Memory B cell (primary cell): ENCODE measurements around the gene OR4D9.
"Not testable (repeated sequence)": the region's sequence is repeated elsewhere in the genome, so short reads cannot be mapped to it uniquely, and the experiment has no call there.

Experiments
- ATAC-seq: fragments of 150-1000 bp; cut with Tn5 transposase; 2 replicates; pipeline ENCODE4 v1.10.0; 2021; ENCODE audit warnings: low read depth, mild to moderate bottlenecking, moderate library complexity
- DNase-seq, 2 donors: peaks; one replicate each; pipeline ENCODE4 v3.0.0; 2022; ENCODE audit warnings: low spot score in 2 of 2
- H3K27ac Mint-ChIP-seq: one replicate; pipeline ENCODE4 v1.8.0; 2022; ENCODE audit warnings: mild to moderate bottlenecking, moderate library complexity, mixed read lengths
- H3K27me3 Mint-ChIP-seq: one replicate; pipeline ENCODE4 v1.8.0; 2022; ENCODE audit warnings: mixed read lengths
- H3K36me3 Mint-ChIP-seq: one replicate; pipeline ENCODE4 v1.8.0; 2022; ENCODE audit warnings: mild to moderate bottlenecking, mixed read lengths
- H3K4me1 Mint-ChIP-seq: one replicate; pipeline ENCODE4 v1.8.0; 2022; ENCODE audit warnings: mixed read lengths
- H3K4me3 Mint-ChIP-seq: one replicate; pipeline ENCODE4 v1.8.0; 2022; ENCODE audit warnings: mild to moderate bottlenecking, moderate library complexity, mixed read lengths
- H3K9me3 Mint-ChIP-seq: one replicate; pipeline ENCODE4 v1.8.0; 2022; ENCODE audit warnings: mixed read lengths

Gene OR4D9

DNA sequence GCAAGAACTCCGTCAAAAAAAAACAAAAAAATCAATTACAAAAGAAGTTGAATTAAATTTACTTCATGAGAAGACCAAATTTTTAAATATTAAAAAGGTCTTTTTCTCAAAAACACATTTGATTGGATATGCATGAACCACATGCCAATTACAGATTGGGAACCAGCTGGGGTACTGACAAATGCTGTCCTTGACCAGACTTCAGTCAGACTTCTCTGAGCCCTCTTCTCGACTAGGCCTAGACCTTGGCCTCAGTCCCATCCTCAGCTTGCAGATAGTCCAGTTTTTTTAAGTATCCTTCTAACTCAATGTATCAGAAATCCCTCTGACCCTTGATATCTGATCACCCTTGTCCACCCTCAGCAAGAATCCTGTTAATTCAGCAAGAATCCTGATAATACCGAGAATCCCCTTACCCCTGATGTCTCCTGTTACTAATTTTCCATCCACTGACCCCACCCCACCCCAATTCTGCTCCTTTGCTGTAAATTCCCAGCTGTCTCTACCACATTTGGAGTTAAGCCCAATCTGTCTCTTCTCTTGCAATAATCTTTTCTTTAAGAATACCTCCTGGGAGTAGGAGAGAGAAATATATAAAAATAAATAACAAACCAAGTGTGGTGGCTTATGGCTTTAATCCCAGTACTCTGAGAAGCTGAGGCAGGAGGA is 30.9 kb downstream of the OR4D9 start:
- ATAC-seq (no peak), DNase-seq (no peak)
- H3K36me3 Mint-ChIP-seq, result no peaks in the 10 kb centered on the region
- H3K9me3 Mint-ChIP-seq, result no peaks in the 10 kb centered on the region
- H3K27ac Mint-ChIP-seq, result no peak overlapping the region
- peaks cover 2% of the 10 kb centered on the region for H3K27me3 Mint-ChIP-seq
- no peaks in the 10 kb centered on the region for H3K4me1 Mint-ChIP-seq
- no peak overlapping the region for H3K4me3 Mint-ChIP-seq

DNA sequence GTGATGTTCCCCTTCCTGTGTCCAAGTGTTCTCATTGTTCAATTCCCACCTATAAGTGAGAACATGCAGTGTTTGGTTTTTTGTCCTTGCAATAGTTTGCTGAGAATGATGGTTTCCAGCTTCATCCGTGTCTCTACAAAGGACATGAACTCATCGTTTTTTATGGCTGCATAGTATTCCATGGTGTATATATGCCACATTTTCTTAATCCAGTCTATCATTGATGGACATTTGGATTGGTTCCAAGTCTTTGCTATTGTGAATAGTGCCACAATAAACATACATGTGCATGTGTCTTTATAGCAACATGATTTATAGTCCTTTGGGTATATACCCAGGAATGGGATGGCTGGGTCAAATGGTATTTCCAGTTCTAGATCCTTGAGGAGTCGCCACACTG is 32.4 kb downstream of the OR4D9 start:
- H3K4me3 Mint-ChIP-seq, H3K9me3 Mint-ChIP-seq, H3K27ac Mint-ChIP-seq, H3K27me3 Mint-ChIP-seq, H3K36me3 Mint-ChIP-seq, DNase-seq, ATAC-seq, H3K4me1 Mint-ChIP-seq: not testable (repeated sequence)

- DNase-seq (no peak), ATAC-seq (no peak)
- Mint-ChIP-seq H3K4me1 (peaks cover 4% of the 10 kb centered on the region), H3K27me3 (peaks cover 4% of the 10 kb centered on the region), H3K27ac (no peak overlapping the region), H3K4me3 (no peak overlapping the region), H3K36me3 (no peaks in the 10 kb centered on the region), H3K9me3 (no peaks in the 10 kb centered on the region)
Measured at GRCh38 chr11:59544869-59545178, 33.5 kb downstream of the OR4D9 start.

DNA sequence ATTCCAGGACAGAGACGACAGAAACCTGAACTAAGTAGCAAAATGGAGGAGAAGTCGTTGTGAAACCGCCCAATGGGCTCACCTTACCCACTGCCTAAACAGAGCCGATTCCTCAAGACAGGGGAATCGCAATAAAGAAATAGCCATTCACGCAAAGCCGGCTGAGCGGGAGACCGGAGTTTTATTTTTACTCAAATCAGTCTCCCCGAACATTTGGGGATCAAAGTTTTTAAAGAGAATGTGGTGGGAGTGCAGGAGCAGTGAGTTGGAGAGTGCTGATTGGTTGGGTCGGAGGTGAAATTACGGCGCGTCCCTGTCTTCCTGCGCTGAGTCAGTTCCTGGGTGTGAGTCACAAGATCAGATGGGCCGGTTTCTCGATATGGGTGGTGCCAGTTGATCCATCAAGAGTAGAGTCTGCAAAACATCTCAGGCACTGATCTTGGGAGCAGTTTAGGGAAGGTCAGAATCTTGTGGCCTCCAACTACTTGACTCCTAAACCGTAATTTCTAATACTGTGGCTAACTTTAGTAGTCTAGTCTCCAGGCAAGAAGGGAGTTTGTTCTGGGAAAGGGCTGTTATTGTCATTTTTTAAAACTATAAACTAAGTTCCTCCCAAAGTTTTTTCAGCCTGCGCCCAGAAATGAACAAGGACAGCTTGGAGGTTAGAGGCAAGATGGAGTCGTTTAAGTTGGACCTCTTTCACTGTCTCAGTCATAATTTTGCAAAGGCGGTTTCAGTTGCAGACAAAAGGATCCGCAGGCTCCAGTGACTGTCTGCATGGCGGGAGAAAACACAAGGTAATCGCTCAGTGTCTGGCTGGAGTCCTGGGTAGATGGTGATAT is 34.1 kb downstream of the OR4D9 start:
- Mint-ChIP-seq H3K27me3 (peaks cover 4% of the 10 kb centered on the region), H3K4me1 (peaks cover 4% of the 10 kb centered on the region), H3K4me3 (no peak overlapping the region), H3K9me3 (no peaks in the 10 kb centered on the region), H3K27ac (no peak overlapping the region), H3K36me3 (no peaks in the 10 kb centered on the region)
- DNase-seq, result no peak
- no peak for ATAC-seq

GRCh38 chr11:59547605-59548308 is 36.4 kb downstream of the OR4D9 start:
- peaks cover 13% of the 10 kb centered on the region for H3K4me1 Mint-ChIP-seq
- not testable (repeated sequence) for H3K27me3 Mint-ChIP-seq, ATAC-seq, H3K27ac Mint-ChIP-seq, H3K9me3 Mint-ChIP-seq, H3K36me3 Mint-ChIP-seq, H3K4me3 Mint-ChIP-seq, DNase-seq

GRCh38 chr11:59548309-59548656 is 36.9 kb downstream of the OR4D9 start:
- no peak for DNase-seq
- ATAC-seq, result no peak
- Mint-ChIP-seq H3K36me3 (no peaks in the 10 kb centered on the region), H3K4me1 (peaks cover 13% of the 10 kb centered on the region), H3K27ac (no peak overlapping the region), H3K4me3 (no peak overlapping the region), H3K27me3 (peaks cover 4% of the 10 kb centered on the region), H3K9me3 (no peaks in the 10 kb centered on the region)

- ATAC-seq (peak; percentile 91), DNase-seq (peak; percentile 77 to 83)
- H3K4me3 Mint-ChIP-seq, result peak overlapping the region; percentile 89
- peak overlapping the region; percentile 98 for H3K27ac Mint-ChIP-seq
- H3K4me1 Mint-ChIP-seq, result peaks cover 13% of the 10 kb centered on the region
- no peaks in the 10 kb centered on the region for H3K9me3 Mint-ChIP-seq
- peaks cover 2% of the 10 kb centered on the region for H3K27me3 Mint-ChIP-seq
- no peaks in the 10 kb centered on the region for H3K36me3 Mint-ChIP-seq
Measured at GRCh38 chr11:59550368-59550841, 39.1 kb downstream of the OR4D9 start.

- Mint-ChIP-seq H3K36me3 (no peaks in the 10 kb centered on the region), H3K4me3 (peak overlapping the region; percentile 89), H3K4me1 (peaks cover 17% of the 10 kb centered on the region), H3K9me3 (no peaks in the 10 kb centered on the region), H3K27me3 (peaks cover 3% of the 10 kb centered on the region), H3K27ac (peak overlapping the region; percentile 98)
- DNase-seq (peak; percentile 68 to 74), ATAC-seq (peak; percentile 41)
Measured at GRCh38 chr11:59550842-59551658, 39.7 kb downstream of the OR4D9 start.

GRCh38 chr11:59551659-59552521 is 40.6 kb downstream of the OR4D9 start:
- DNase-seq, result no peak
- peaks cover 4% of the 10 kb centered on the region for H3K27me3 Mint-ChIP-seq
- peak overlapping the region; percentile 37 for H3K4me3 Mint-ChIP-seq
- peak overlapping the region; percentile 20 for H3K27ac Mint-ChIP-seq
- H3K36me3 Mint-ChIP-seq, result no peaks in the 10 kb centered on the region
- no peak for ATAC-seq
- H3K9me3 Mint-ChIP-seq, result no peaks in the 10 kb centered on the region
- peaks cover 21% of the 10 kb centered on the region for H3K4me1 Mint-ChIP-seq

DNA sequence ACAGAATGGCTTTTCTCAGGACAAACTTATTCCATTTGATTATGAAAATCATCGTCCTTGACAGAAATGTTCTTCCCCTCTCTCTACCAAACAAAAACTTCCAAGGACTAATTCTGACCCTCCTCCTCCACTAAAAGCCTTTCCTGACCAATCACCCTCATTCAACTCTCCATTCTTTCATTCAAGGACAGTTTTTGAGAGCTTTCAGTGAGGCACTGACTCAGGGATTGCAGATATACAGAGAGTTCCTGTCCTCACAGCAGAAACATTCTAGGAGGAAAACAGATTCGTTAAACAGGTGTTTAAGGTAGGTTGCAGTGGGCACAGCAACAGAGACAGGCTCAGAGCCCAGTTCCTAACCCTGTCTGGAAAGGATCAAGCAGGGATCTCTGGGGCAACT is 41.5 kb downstream of the OR4D9 start:
- Mint-ChIP-seq H3K4me1 (peaks cover 26% of the 10 kb centered on the region), H3K4me3 (no peak overlapping the region), H3K27me3 (peaks cover 3% of the 10 kb centered on the region), H3K27ac (no peak overlapping the region), H3K36me3 (no peaks in the 10 kb centered on the region), H3K9me3 (no peaks in the 10 kb centered on the region)
- ATAC-seq (no peak), DNase-seq (no peak)

GRCh38 chr11:59553323-59553722 is 42.0 kb downstream of the OR4D9 start:
- peaks cover 26% of the 10 kb centered on the region for H3K4me1 Mint-ChIP-seq
- H3K4me3 Mint-ChIP-seq, result no peak overlapping the region
- peaks cover 3% of the 10 kb centered on the region for H3K27me3 Mint-ChIP-seq
- no peak for ATAC-seq
- no peak for DNase-seq
- no peaks in the 10 kb centered on the region for H3K36me3 Mint-ChIP-seq
- H3K9me3 Mint-ChIP-seq, result no peaks in the 10 kb centered on the region
- no peak overlapping the region for H3K27ac Mint-ChIP-seq

GRCh38 chr11:59555601-59556114 is 44.3 kb downstream of the OR4D9 start:
- H3K4me3 Mint-ChIP-seq, result peak overlapping the region; percentile 77
- ATAC-seq (no peak), DNase-seq (no peak)
- H3K4me1 Mint-ChIP-seq, result peaks cover 26% of the 10 kb centered on the region
- no peaks in the 10 kb centered on the region for H3K9me3 Mint-ChIP-seq
- peaks cover 5% of the 10 kb centered on the region for H3K27me3 Mint-ChIP-seq
- H3K36me3 Mint-ChIP-seq, result no peaks in the 10 kb centered on the region
- H3K27ac Mint-ChIP-seq, result peak overlapping the region; percentile 85
